Epithelial cell of esophagus (primary cell): ENCODE measurements around the gene AUTS2.
A peak's percentile ranks its signal among the peaks of the same experiment; 100 is the strongest.

Source experiments
- DNase-seq: peaks from one replicate; pipeline ENCODE4 v3.0.0; 2010; ENCODE audit warnings: low read depth
- H3K4me3 ChIP-seq: 2 replicates; pipeline ENCODE4 v1.5.1; 2011; ENCODE audit warnings: mild to moderate bottlenecking, low read length, control low read depth
- CTCF ChIP-seq: IDR thresholded peaks from 2 replicates; pipeline ENCODE4 v1.5.1; 2011; ENCODE audit warnings: low read depth, mild to moderate bottlenecking, low read length, control low read depth, inconsistent platforms; ENCODE audit not compliant: insufficient read depth; ENCODE audit errors: missing control alignments

Gene AUTS2

GRCh38 chr7:69674701-69675182, 76.5 kb downstream of the AUTS2 start:
- no peak for TF ChIP-seq CTCF
- H3K4me3 ChIP-seq, result no peak overlapping the region
- peak; percentile 1 for DNase-seq

GRCh38 chr7:69676247-69676646, 78.0 kb downstream of the AUTS2 start:
- TF ChIP-seq CTCF, result no peak
- no peak for DNase-seq
- no peak overlapping the region for H3K4me3 ChIP-seq

GRCh38 chr7:69677054-69677852, 79.0 kb downstream of the AUTS2 start:
- no peak overlapping the region for H3K4me3 ChIP-seq

GRCh38 chr7:69677881-69678493, 79.7 kb downstream of the AUTS2 start:
- DNase-seq, result no peak
- no peak for TF ChIP-seq CTCF
- H3K4me3 ChIP-seq, result no peak overlapping the region

More at GRCh38 chr7:69677054-69677852, 79.0 kb downstream of the AUTS2 start:
- no peak for TF ChIP-seq CTCF
- DNase-seq, result no peak

GRCh38 chr7:69678494-69679187, 80.4 kb downstream of the AUTS2 start:
- DNase-seq, result no peak
- TF ChIP-seq CTCF, result no peak
- no peak overlapping the region for H3K4me3 ChIP-seq

GRCh38 chr7:69681181-69681580, 82.9 kb downstream of the AUTS2 start:
- TF ChIP-seq CTCF, result no peak
- no peak for DNase-seq
- H3K4me3 ChIP-seq, result no peak overlapping the region
